ENCODE results near the gene TANC2.

TANC2 gene

DNA sequence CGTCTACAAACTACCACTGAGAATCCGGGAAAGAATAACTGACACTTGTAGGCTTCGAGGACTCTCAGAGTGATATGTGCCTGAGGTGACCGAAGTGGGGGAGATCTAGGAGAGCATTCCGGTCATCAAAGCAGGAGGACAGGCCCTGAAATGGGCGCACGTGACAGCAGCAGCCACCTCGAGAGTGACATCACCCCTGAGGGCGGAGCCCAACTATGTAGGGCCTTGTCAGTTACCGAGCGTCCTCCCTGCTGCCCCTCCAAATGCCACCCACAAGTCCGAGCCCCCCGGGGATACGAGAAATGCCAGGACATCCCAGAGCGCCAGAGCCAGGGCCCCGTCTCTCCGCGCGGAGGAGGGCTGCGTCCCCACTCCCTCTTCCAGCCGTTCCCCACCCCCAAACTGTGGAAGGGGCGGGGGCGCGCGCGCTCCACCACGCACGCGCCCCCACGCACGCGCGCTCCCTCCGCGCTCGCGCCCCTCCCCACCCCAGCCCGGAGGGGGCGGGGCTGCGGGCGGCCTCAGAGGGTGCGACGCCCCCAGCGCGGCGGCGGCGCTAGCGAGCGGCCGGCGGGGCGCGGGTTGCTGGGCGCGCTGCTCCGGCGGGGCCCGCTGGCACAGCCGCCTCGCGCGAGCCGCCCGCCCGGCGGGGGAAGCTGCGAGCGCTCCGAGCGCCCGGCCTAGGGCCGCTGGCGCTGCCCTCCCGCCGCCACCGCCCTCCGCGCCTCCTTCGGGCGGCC lies at the start of gene TANC2:
TSS of gene TANC2 (plus strand) at position 550 of the 740 bp plus-strand sequence. CDS start 43,325 bp downstream, outside the sequence.
- no peak; the same call in 1 of the 2 replicates for TF ChIP-seq GATA2 (IDR thresholded peaks at IDR 0.05; ENCODE audit: low read depth, low read length)
- TF ChIP-seq GATA3 (IDR thresholded peaks at IDR 0.05; ENCODE audit: low read depth, low read length), result no peak

DNA sequence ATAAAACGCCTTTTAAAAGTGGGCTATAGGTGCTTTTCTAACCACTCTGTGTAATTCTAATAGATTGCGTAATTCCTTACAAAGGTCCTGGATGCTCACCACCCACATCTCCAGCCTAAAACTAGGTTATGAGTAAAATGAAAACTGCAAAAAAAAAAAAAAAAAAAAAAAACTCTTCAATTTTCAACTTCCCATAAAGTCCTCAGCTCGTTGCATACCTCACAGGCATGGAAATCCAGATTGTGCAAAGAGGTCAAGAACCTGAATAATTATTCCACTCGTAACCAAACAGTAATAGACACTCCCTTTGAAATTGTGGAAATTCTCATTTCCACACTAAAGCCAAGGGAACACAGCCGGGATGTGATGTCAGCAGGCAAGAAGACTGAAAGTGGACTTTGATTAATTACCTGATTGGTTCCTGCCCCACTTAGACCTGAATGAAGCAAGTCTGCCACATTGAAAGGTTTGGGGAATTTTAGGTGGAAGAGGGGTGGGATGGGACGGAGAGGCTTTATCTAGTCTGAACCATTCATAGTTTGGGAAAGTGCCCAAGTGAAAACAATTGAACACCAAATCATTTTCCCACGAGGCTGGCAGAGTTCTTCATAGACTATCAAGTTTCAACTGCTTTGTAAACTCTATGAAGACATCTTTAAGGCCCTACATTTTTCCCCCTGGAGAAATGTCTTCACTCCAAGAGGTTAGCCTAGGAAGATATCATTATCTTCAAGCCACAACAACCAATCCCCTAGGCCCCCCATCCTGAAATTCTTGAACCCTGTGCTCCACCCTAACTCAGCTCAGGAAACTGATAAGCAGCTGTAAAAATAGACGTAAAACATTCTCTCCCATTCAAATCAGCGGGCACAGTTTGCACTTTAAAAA lies 49.1 kb upstream of the TANC2 start:
- TF ChIP-seq GATA2 (IDR thresholded peaks at IDR 0.05; ENCODE audit: low read depth, low read length) (no peak), GATA3 (IDR thresholded peaks at IDR 0.05; ENCODE audit: low read depth, low read length) (no peak)

DNA sequence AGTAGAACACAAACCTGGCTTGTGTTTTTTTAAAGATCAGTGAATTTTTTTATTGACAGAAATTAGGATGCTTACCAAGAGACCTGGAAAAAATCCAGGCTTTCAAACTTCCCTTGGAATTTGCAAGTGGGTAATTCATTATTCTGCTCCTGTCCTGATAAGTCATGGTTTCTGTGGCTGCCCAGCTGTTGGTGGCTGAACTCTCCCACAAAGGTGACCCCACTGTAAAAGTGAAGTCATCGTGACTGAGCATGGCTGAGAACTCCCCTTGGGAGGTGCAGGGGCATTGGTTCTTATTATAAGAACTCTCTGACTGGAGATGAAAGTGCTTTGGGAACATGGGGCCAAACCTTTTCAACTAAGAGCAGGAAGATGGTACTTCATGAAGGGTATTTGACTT lies 46.6 kb upstream of the TANC2 start:
- TF ChIP-seq GATA2 (IDR thresholded peaks at IDR 0.05; ENCODE audit: low read depth, low read length) (no peak), GATA3 (IDR thresholded peaks at IDR 0.05; ENCODE audit: low read depth, low read length) (no peak)

DNA sequence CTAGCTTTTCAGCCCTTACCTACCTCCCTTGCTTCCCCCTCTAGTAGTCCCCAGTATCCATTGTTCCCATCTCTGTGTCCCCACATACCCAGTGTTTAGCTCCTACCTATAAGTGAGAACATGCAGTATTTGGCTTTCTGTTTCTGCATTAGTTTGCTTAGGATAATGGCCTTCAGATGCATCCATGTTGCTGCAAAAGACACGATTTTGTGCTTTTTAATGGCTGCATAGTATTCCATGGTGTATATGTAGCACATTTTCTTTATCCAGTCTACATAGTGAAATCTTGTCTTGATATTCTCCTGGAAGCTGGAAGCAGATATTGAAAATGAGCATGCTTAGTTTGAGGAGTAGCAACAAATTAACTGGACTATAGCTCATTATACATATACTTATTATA lies 45.7 kb upstream of the TANC2 start:
- TF ChIP-seq GATA3 (IDR thresholded peaks at IDR 0.05; ENCODE audit: low read depth, low read length) (no peak), GATA2 (IDR thresholded peaks at IDR 0.05; ENCODE audit: low read depth, low read length) (no peak)

DNA sequence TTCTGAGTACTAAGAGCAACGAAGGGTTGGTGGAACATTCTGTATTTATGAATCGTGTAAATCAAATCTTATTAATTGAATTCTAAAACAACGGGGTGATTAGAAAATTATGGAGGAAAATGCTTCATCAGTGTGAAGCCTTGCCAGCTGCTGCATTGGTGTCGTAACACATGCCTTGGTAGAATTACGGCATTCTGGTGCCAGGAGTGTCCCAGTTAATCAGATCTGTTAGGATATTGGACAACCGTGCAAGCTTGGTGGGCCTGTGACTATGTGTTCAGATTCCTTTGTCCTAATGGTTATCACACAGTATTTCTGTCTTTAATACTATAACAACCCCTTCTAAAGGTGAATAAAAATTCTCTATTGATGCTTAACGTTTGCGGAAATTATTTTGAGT lies 44.2 kb upstream of the TANC2 start:
- TF ChIP-seq GATA3 (IDR thresholded peaks at IDR 0.05; ENCODE audit: low read depth, low read length) (no peak), GATA2 (IDR thresholded peaks at IDR 0.05; ENCODE audit: low read depth, low read length) (no peak)

DNA sequence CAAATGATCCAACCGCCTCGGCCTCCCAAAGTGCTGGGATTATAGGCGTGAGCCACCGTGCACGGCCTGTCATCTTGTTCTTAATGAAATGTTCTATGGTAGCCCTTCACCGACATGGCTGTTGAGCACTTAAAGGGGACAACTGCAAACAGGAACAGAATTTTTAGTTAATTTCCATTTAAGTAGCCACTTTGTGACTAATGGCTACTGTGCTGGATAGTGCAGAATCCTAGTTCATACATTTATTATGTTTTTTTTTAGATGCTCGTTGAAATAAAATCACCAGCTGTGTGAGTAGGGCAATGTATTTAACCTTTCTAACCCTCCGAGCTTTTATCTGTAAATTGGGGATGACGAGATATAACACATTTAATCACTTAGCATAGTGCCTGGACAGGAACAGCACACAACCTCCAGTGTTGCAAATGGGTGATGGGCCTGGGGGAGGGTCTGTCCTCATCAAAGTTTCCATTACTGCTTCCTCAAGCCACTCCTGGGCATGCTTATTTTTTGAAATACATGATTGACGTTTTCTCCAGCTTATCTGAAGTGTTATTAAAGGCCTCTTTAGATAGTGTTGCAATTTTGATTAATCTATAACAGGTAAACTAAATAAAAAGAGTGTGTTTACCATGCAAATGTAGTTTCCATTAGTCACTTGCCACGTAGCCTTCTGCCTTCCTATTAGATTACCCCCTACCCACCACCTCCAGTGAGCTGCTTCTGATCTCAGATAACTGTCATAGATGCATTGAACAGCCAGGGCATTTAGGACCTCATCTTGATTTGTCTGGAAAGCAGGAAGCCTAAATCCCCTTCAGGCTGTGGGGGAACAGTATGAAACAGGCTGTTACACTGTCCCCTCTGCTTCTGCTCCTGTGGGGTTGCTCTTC lies 42.5 kb upstream of the TANC2 start:
- peak; percentile 97 for TF ChIP-seq GATA2 (IDR thresholded peaks at IDR 0.05; ENCODE audit: low read depth, low read length)
- TF ChIP-seq GATA3 (IDR thresholded peaks at IDR 0.05; ENCODE audit: low read depth, low read length), result peak; percentile 91

DNA sequence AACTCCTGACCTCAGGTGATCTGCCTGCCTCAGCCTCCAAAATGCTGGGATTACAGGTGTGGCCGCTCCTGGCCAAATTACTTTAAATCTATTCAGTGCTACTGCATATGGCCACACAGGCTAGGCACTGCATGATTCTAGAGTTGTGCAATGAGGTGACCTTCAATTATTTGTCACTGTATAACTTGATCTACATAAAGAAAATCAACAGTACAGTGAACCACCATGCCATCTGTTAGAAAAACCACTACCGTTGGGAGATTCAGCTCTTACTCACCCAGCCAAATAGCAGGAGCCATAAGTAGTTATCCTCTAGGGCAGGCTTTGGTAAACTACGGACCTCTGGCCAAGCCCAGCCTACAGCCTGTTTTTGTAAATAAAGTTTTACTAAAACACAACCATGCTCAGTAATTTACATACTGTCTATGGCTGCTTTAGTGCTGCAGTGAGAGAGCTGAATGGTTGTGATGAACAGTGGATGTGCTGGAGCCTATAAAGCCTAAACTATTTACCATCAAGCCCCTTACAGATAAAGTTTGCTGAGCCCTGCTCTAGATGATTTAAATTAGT lies 40.7 kb upstream of the TANC2 start:
- no peak for TF ChIP-seq GATA2 (IDR thresholded peaks at IDR 0.05; ENCODE audit: low read depth, low read length)
- no peak for TF ChIP-seq GATA3 (IDR thresholded peaks at IDR 0.05; ENCODE audit: low read depth, low read length)

DNA sequence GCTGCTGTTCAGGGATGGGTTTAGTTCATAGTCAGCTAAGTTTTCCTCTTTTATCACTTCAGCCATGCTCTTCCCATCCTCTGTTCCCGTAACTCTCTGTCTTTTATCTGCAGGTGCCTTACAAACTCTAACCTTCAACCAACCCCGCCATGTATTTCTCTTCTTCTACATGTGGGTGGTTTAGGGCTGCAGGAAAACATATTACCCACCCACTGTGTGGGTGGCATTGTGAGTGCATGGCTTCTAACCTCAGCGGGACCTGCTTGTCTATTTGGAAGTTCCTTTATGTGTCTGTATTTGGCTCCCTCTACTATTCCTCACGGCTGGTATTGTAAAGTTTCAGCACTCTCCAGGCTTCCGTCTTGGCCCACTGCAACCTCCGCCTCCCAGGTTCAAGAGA lies 39.0 kb upstream of the TANC2 start:
- TF ChIP-seq GATA3 (IDR thresholded peaks at IDR 0.05; ENCODE audit: low read depth, low read length), result no peak
- no peak for TF ChIP-seq GATA2 (IDR thresholded peaks at IDR 0.05; ENCODE audit: low read depth, low read length)

DNA sequence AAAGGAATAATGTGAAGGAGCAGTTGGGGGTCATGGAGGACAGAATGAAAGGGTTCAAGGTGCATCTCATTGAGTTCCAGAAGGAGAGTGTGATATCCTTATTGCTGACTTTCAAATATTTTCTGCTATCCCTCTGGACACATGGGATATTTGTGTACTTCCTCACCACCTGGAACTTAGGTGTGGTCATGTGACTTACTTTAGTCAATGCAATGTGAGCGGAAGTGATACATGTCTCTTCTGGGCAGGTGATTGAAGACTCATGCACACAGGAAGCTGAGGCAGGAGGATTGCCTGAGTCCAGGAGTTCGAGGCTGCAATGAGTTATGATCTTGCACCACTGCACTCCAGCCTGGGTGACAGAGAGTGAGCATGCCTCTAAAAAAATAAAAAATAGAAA lies 36.7 kb upstream of the TANC2 start:
- TF ChIP-seq GATA2 (IDR thresholded peaks at IDR 0.05; ENCODE audit: low read depth, low read length) (no peak), GATA3 (IDR thresholded peaks at IDR 0.05; ENCODE audit: low read depth, low read length) (no peak)

DNA sequence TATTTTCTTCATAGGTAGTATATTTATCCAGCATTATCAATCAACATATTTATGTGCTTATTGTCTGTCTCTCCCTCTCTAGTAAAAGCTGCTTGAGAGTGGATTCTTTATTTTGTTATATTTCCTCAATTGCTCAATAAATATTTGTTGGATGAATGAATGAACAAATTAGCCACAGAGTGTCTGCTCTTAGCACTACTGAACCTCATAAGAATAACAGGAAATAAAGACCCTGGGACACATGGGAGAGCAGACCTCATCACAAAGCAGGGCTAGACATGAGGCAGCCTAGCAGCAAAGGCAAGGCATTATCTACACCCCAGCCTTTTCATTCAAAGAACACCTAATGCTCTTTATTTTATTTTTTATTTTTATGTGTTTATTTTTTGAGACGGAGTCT lies 34.9 kb upstream of the TANC2 start:
- TF ChIP-seq GATA2 (IDR thresholded peaks at IDR 0.05; ENCODE audit: low read depth, low read length) (no peak), GATA3 (IDR thresholded peaks at IDR 0.05; ENCODE audit: low read depth, low read length) (no peak)

DNA sequence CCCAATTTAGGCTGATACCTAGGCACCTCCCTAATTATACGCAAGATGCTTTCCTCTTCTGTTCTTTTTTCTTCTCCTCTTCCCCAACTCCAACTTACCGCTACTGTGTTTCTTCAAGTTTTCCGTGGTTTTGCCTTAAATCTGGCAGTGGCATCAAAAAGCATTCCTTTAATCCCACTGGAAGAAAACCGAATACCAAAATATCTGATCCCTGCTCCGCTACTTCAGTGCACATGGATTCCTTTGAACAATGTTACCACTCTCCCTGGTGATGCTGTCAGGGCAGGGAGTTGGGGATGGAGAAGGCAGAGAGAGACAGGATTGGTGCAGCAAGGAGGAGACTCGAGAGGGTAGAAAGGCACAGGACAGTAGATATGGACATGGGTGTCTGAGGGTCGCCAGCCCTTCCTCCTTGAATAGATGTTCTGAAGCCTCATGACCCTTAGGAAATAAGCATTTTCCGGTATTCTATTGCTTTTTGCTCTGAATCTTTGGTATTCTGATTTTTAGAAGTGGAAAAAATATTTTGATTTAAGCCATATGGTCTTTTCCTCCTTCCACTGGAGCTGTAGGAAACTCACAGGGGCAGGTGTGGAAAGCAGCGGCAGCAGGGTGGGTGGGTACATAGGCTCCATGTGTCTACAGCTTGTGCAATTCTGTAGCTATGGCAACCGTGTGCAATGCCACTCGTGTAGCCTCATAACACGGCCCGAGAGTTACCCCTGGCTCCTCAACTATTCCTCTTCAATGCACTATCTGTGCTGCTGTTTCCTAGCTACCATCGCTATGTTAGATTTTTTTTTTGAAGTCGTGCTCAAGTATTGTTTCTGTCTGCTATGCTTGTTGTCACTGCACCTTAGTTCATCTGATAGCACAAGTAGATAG lies 32.3 kb upstream of the TANC2 start:
- TF ChIP-seq GATA2 (IDR thresholded peaks at IDR 0.05; ENCODE audit: low read depth, low read length), result no peak
- no peak for TF ChIP-seq GATA3 (IDR thresholded peaks at IDR 0.05; ENCODE audit: low read depth, low read length)

DNA sequence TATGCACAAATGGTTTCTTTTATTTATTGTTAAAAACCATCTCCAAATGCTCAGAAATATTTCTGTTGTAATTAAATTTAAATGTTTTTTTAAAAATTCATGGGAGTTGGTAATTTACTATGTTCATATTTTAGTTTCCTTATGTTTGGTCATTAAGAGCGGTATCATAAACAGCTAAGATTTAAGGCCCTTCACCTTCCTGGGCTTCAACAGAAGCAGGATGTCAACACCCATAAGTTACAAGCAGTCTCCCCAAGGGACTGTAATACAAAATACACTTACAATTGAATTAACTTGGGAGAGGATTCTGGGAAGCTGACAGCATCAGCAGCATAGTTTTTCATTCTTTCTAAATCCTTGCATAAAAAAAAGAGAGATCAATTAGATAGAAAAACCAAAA lies 30.9 kb upstream of the TANC2 start:
- TF ChIP-seq GATA3 (IDR thresholded peaks at IDR 0.05; ENCODE audit: low read depth, low read length), result no peak
- TF ChIP-seq GATA2 (IDR thresholded peaks at IDR 0.05; ENCODE audit: low read depth, low read length), result no peak

DNA sequence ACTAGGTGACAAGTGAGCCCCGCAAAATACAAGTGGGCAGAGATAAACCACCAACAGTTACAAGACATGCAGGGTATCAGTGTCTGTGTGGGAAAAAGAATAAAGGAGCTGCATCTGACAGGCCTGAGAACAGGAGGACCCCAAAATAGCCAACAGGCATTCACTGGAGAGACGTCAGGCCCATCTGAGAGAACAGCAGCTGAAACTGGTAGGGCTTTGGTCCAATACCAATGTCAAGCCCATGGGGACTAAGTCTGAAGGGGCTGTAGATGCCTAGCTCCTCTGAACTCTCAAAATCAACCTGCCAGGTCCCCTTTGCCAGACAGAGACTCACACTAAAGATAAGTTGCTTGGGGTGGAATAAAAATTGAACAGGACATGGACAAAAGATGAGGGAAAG lies 30.5 kb upstream of the TANC2 start:
- TF ChIP-seq GATA3 (IDR thresholded peaks at IDR 0.05; ENCODE audit: low read depth, low read length) (no peak), GATA2 (IDR thresholded peaks at IDR 0.05; ENCODE audit: low read depth, low read length) (no peak)
